Coronary artery (tissue), 2 donors: ENCODE measurements around the gene ANKFN1.

Source experiments
- DNase-seq: peaks from one replicate; pipeline ENCODE4 v3.0.0-alpha.2; 2017; ENCODE audit warnings: low spot score
- H3K27ac ChIP-seq, 2 donors: fragments of 200-600 bp; sonication (generic); one replicate each; pipeline ENCODE4 v1.5.1; 2016 to 2019
- H3K4me3 ChIP-seq: fragments of 200-600 bp; sonication (generic); 2 replicates; pipeline ENCODE4 v1.5.1; 2016; ENCODE audit warnings: mild to moderate bottlenecking, moderate library complexity
- TF ChIP-seq, protein P1 (sequence below): fragments of 200-600 bp; sonication (generic); IDR thresholded peaks from one replicate; pipeline ENCODE4 v1.5.1; 2019; ENCODE audit warnings: antibody characterized with exemption

The ANKFN1 gene

DNA sequence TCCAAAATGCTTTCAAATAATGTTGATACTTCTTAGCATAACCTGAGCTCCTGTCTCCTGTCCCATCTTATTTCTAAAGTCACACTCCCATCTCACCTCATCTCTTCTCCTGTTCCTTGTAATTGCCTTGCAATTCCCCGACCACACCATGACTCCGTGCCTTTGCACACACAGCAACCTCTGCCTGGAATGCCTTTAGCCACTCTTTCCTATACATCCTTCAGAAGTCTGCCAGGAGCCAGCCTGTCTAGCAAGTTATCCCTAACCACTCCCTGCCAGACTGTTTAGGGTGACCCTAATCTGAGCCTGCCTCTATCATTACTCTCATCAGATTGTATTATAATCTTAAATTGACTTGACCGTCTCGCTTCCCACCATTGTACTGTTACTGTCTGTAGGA lies 272.2 kb downstream of the ANKFN1 start:
- no peak overlapping the region for H3K27ac ChIP-seq
- H3K4me3 ChIP-seq, result no peak overlapping the region
- no peak for DNase-seq
- TF ChIP-seq, protein P1, sequence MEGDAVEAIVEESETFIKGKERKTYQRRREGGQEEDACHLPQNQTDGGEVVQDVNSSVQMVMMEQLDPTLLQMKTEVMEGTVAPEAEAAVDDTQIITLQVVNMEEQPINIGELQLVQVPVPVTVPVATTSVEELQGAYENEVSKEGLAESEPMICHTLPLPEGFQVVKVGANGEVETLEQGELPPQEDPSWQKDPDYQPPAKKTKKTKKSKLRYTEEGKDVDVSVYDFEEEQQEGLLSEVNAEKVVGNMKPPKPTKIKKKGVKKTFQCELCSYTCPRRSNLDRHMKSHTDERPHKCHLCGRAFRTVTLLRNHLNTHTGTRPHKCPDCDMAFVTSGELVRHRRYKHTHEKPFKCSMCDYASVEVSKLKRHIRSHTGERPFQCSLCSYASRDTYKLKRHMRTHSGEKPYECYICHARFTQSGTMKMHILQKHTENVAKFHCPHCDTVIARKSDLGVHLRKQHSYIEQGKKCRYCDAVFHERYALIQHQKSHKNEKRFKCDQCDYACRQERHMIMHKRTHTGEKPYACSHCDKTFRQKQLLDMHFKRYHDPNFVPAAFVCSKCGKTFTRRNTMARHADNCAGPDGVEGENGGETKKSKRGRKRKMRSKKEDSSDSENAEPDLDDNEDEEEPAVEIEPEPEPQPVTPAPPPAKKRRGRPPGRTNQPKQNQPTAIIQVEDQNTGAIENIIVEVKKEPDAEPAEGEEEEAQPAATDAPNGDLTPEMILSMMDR, result no peak

- TF ChIP-seq, protein P1, result no peak
- no peak overlapping the region for H3K27ac ChIP-seq
Observed at GRCh38 chr17:56426901-56427300, 273.6 kb downstream of the ANKFN1 start.

GRCh38 chr17:56431736-56432135 lies 278.5 kb downstream of the ANKFN1 start:
- TF ChIP-seq, protein P1, result no peak
- H3K4me3 ChIP-seq, result no peak overlapping the region
- DNase-seq, result no peak
- no peak overlapping the region for H3K27ac ChIP-seq

More at GRCh38 chr17:56426901-56427300, 273.6 kb downstream of the ANKFN1 start:
- H3K4me3 ChIP-seq, result no peak overlapping the region
- DNase-seq, result no peak

GRCh38 chr17:56432443-56432842 lies 279.2 kb downstream of the ANKFN1 start:
- TF ChIP-seq, protein P1, result no peak
- DNase-seq, result no peak
- Histone ChIP-seq H3K4me3 (no peak overlapping the region), H3K27ac (no peak overlapping the region)

DNA sequence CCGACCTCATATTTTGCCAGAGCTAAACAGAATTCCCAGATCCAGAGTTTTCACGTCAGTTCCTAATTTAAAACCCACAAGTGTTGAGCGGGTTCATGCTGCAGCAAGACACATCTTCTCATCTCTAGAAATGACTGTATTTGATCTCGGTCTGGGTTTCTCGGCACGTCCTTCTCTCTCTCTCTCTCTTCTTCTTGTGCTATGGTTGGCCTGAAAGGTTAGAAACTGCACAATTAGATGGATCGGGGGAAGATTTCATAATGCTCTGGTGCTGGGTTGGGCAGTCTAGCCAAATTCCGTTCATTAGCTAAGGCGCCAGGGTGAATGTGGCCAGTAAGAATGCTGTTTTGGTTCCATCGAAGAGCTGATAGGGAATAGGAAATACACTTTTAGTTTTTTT lies 281.3 kb downstream of the ANKFN1 start:
- Histone ChIP-seq H3K27ac (no peak overlapping the region), H3K4me3 (no peak overlapping the region)
- DNase-seq, result no peak
- TF ChIP-seq, protein P1, result no peak

GRCh38 chr17:56436142-56436541 lies 282.9 kb downstream of the ANKFN1 start:
- DNase-seq, result no peak
- Histone ChIP-seq H3K4me3 (no peak overlapping the region), H3K27ac (no peak overlapping the region)
- TF ChIP-seq, protein P1, result no peak

GRCh38 chr17:56440419-56440818 lies 287.1 kb downstream of the ANKFN1 start:
- no peak overlapping the region for H3K27ac ChIP-seq
- no peak for DNase-seq
- TF ChIP-seq, protein P1, result no peak
- H3K4me3 ChIP-seq, result no peak overlapping the region
